Parathyroid adenoma (tissue), 2 donors: ENCODE results near the gene TGFBR2.

Source experiments
- H2AFZ ChIP-seq: fragments of 300-600 bp; sonication (generic); one replicate; pipeline ENCODE4 v1.7.0; 2017; ENCODE audit warnings: antibody characterized with exemption, mild to moderate bottlenecking
- H3K27ac ChIP-seq: fragments of 300-600 bp; sonication (generic); one replicate; pipeline ENCODE4 v1.7.0; 2017
- H3K27me3 ChIP-seq: fragments of 300-600 bp; sonication (generic); one replicate; pipeline ENCODE4 v1.7.0; 2017; ENCODE audit warnings: low read length; ENCODE audit not compliant: control insufficient read depth, insufficient read depth
- H3K36me3 ChIP-seq: fragments of 300-600 bp; sonication (generic); one replicate; pipeline ENCODE4 v1.7.0; 2017; ENCODE audit warnings: low read length; ENCODE audit not compliant: control insufficient read depth, insufficient read depth
- H3K4me1 ChIP-seq: fragments of 300-600 bp; sonication (generic); one replicate; pipeline ENCODE4 v1.7.0; 2017; ENCODE audit warnings: control low read depth
- H3K4me2 ChIP-seq: fragments of 300-600 bp; sonication (generic); one replicate; pipeline ENCODE4 v1.7.0; 2017; ENCODE audit warnings: low read length
- H3K4me3 ChIP-seq: fragments of 300-600 bp; sonication (generic); one replicate; pipeline ENCODE4 v1.7.0; 2017; ENCODE audit warnings: low read depth, low read length
- H3K79me2 ChIP-seq: fragments of 300-600 bp; sonication (generic); one replicate; pipeline ENCODE4 v1.7.0; 2017; ENCODE audit warnings: control low read depth
- H3K9ac ChIP-seq: fragments of 300-600 bp; sonication (generic); one replicate; pipeline ENCODE4 v1.7.0; 2017; ENCODE audit warnings: mild to moderate bottlenecking
- H3K9me3 ChIP-seq: fragments of 300-600 bp; sonication (generic); one replicate; pipeline ENCODE4 v1.7.0; 2017; ENCODE audit warnings: low read length; ENCODE audit not compliant: control insufficient read depth
- CTCF ChIP-seq: fragments of 300-600 bp; sonication (generic); IDR thresholded peaks from one replicate; pipeline ENCODE4 v1.7.0; 2017; ENCODE audit warnings: antibody characterized with exemption, mild to moderate bottlenecking
- donor health status: primary hyperparathyroidism.

TGFBR2 gene

GRCh38 chr3:30712991-30713390, 106.6 kb downstream of the TGFBR2 start:
- H3K27ac ChIP-seq = no peak overlapping the region
- H3K9me3 ChIP-seq = no peaks in the 10 kb centered on the region
- H2AFZ ChIP-seq = no peak overlapping the region
- no peaks in the 10 kb centered on the region for H3K79me2 ChIP-seq
- H3K4me3 ChIP-seq = no peak overlapping the region
- H3K27me3 ChIP-seq = no peaks in the 10 kb centered on the region
- no peak overlapping the region for H3K4me2 ChIP-seq
- no peak overlapping the region for H3K9ac ChIP-seq
- no peaks in the 10 kb centered on the region for H3K36me3 ChIP-seq
- no peaks in the 10 kb centered on the region for H3K4me1 ChIP-seq
- no peak for TF ChIP-seq CTCF

- no peaks in the 10 kb centered on the region for H3K27me3 ChIP-seq
- no peaks in the 10 kb centered on the region for H3K4me1 ChIP-seq
- H3K4me3 ChIP-seq = no peak overlapping the region
- H3K9me3 ChIP-seq = no peaks in the 10 kb centered on the region
- TF ChIP-seq CTCF = no peak
- H3K36me3 ChIP-seq = no peaks in the 10 kb centered on the region
- no peak overlapping the region for H3K4me2 ChIP-seq
- H3K9ac ChIP-seq = no peak overlapping the region
- no peaks in the 10 kb centered on the region for H3K79me2 ChIP-seq
- H3K27ac ChIP-seq = no peak overlapping the region
- no peak overlapping the region for H2AFZ ChIP-seq
Measured at GRCh38 chr3:30713885-30714503, 107.6 kb downstream of the TGFBR2 start.

- H3K36me3 ChIP-seq = no peaks in the 10 kb centered on the region
- TF ChIP-seq CTCF = no peak
- no peaks in the 10 kb centered on the region for H3K9me3 ChIP-seq
- H2AFZ ChIP-seq = no peak overlapping the region
- H3K4me1 ChIP-seq = no peaks in the 10 kb centered on the region
- no peak overlapping the region for H3K4me3 ChIP-seq
- H3K79me2 ChIP-seq = no peaks in the 10 kb centered on the region
- no peak overlapping the region for H3K9ac ChIP-seq
- no peak overlapping the region for H3K27ac ChIP-seq
- no peak overlapping the region for H3K4me2 ChIP-seq
- H3K27me3 ChIP-seq = no peaks in the 10 kb centered on the region
Measured at GRCh38 chr3:30719536-30719935, 113.1 kb downstream of the TGFBR2 start.

- no peaks in the 10 kb centered on the region for H3K4me1 ChIP-seq
- no peaks in the 10 kb centered on the region for H3K27me3 ChIP-seq
- no peak overlapping the region for H3K4me3 ChIP-seq
- no peak overlapping the region for H2AFZ ChIP-seq
- no peaks in the 10 kb centered on the region for H3K36me3 ChIP-seq
- H3K27ac ChIP-seq = no peak overlapping the region
- H3K9me3 ChIP-seq = no peaks in the 10 kb centered on the region
- no peaks in the 10 kb centered on the region for H3K79me2 ChIP-seq
- H3K4me2 ChIP-seq = no peak overlapping the region
- TF ChIP-seq CTCF = no peak
- no peak overlapping the region for H3K9ac ChIP-seq
Measured at GRCh38 chr3:30720586-30721313, 114.3 kb downstream of the TGFBR2 start.

GRCh38 chr3:30721314-30721634, 114.9 kb downstream of the TGFBR2 start:
- no peak for TF ChIP-seq CTCF

More at GRCh38 chr3:30721314-30721634, 114.9 kb downstream of the TGFBR2 start:
- H3K4me3 ChIP-seq = no peak overlapping the region
- no peaks in the 10 kb centered on the region for H3K4me1 ChIP-seq
- no peak overlapping the region for H2AFZ ChIP-seq
- no peaks in the 10 kb centered on the region for H3K79me2 ChIP-seq
- no peak overlapping the region for H3K4me2 ChIP-seq
- H3K27ac ChIP-seq = no peak overlapping the region
- H3K9ac ChIP-seq = no peak overlapping the region
- no peaks in the 10 kb centered on the region for H3K9me3 ChIP-seq
- H3K36me3 ChIP-seq = no peaks in the 10 kb centered on the region
- H3K27me3 ChIP-seq = no peaks in the 10 kb centered on the region
